Ramos (cell line): Measurements from ENCODE around the gene TSFM.
"Not testable (repeated sequence)": the region's sequence is repeated elsewhere in the genome, so short reads cannot be mapped to it uniquely, and the experiment has no call there.

Source experiments
- in situ Hi-C: fragments of 300-500 bp; cut with MboI; formaldehyde crosslinking; loops from one replicate; pipeline ENCODE4 v1.14.3; 2022; ENCODE audit warnings: low sequenced_read_pairs; ENCODE audit not compliant: unreplicated experiment

The TSFM gene

DNA sequence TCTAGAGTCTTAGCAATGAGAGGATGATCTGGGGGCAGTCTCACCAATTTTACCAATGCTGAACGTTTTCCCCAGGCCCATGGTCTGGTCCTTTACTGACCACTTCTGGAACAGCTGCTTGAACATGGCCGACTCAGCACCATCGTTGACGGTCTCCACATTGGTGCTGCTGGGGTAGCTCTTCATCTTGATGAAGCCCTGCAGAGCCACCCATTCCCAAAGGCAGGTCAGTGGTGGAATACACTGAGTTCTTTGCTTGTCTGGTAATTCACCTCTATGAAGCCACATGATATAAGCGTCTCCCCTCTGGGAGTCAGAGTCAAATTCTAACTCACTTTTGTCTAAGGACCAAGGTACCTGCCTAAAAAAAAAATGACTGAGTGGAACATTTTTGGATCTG lies 25.8 kb downstream of the TSFM start:
- in situ Hi-C loops = no loop called here

DNA sequence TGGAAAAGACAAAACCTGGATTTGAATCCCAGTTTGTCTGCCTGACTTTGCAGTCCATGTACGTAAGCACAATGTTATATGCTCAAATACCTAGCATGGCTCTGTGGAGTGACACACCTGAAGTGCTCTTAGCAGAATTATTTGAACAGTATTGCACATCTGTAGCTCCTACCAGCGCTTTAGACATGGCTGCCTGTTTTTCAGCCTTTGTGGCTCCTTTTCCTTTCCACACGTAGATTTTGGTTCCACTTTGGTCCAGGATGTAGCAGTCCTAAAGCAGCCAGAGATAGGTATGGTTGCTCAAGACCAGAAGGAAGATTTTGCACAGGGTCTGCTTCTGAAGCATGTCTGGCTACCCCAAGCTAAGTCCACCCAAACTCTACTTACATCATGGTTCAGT lies 26.8 kb downstream of the TSFM start:
- in situ Hi-C loops = no loop called here

DNA sequence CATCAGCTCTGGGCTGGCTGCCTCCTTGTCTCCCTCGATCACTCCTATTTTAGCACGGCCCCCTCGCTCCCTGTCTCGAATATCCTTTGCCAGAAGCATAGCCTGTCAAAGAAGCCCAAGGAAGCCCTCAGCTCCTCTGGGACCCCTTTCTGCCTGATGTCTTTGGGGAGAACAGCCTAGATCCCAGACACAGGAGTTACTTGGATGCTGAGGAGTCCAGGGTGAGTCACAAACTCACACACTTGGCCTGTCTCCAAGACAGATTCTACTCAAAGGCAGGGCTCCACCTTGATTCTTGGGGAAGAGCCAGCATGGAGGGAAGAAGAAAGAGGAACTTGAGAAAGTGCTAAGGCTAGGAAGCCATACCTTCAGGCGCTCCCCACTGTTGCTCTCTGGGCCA lies 27.9 kb downstream of the TSFM start:
- in situ Hi-C loops = no loop called here

DNA sequence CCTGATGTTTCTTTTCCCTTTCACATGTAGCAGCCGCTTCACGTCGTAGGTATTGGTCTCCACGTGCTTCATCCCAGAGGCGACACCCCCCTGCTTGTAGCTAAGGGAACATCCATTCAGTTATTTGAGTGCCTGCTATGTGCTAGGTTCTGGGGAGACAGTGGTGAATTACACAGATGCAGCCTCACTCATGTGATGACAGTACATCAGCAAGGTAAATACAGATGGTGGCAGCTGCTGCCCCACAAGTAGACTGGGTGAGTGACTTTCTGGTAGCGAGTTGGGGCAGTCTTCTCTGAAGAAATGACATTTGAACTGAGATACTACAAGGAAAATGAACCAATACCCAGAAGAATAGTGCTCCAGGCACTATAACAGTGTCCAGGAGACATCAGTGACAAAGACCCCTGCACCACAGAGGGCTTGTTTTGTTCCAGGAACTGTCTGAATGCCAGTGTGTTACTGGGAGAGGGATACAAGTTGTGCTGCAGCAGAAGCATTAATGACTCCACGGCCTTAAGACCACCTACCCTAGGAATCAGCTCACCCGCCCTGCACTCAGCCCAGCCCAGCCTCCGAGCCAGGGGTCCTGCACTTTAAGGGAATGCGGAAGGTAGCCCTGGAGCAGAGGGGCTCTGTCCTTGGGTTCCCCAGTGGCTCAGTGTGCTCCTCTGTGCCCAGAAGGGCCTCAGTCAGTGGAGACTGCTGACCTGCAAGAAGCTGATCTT lies 28.6 kb downstream of the TSFM start:
- in situ Hi-C loops = no loop called here

DNA sequence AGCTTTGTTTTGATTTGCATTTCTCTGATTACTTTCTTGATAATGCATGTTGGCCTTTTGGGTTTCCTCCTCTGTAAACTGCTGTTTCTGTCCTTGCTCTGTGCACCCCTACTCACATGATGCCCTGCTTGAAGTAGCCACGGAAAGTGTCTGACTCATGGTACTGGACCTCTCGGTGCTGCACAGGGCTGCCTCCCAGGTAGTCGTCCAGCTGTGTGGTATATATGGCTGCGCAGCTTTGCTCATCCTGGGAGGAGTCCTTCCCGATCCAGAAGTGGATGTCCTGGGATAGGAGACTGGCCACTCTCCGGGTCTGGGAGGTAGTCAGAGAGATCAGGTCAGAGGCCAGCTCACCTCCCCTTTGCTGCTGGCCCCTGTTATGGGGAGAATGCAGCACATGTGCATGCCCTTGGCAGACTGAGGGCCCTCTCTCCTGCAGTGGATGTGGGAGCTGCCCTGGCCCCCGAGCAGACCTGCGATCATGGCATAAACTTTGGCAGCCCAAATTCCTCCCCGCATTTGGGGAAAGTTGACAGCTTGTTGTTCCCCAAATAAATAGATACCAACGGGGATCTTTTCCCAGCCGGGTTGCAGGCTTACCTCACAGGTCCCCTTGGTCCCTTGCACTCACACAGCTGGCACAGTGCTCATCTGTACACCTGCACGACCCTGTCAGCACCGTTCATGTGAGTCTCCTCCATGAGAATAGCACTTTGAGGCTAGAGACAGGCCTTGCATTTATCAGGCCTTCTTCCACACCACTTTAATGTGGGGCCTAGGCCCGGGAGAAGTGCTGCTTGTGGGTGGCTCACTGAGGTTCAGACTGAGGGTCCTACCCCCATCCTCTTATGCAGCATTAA lies 30.8 kb downstream of the TSFM start:
- in situ Hi-C loops = no loop called here

DNA sequence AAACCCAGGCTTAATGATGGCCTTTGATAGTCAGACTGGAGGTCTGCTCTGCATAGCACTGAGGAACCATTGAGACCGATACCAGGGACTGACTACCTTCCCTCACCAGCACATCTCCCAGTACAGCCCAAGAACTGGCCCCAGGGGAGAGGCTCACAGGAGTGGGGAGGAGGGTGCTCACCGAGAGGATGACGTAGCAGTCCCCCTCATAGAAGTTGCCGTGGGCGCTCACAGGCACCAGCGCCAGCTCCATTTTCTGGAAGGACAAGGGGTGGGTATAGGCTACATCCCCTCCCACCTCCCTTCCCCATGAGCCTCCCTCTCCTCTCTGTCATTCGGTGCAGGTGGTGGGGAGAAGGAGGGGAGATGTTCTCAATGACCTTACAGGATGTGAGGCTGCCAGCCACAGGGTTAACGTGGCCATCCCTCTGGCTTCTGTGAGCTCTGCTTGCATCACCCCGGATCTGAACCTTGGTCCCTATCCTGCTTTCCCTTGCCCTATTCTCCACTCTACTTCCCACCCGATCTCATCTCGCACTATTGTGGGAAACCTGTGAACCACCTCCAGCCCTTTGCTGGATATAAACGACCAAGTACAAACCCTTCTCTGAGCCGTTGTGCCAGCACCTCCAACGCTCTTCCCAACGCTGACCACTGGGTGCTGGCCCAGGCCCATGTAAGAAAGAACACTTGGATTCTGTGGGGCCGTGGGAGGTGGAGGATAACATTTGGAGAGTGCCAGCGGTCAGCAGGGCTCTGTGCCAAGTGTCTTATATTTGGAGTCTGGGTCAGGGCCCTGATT lies 31.6 kb downstream of the TSFM start:
- in situ Hi-C loops = no loop called here

DNA sequence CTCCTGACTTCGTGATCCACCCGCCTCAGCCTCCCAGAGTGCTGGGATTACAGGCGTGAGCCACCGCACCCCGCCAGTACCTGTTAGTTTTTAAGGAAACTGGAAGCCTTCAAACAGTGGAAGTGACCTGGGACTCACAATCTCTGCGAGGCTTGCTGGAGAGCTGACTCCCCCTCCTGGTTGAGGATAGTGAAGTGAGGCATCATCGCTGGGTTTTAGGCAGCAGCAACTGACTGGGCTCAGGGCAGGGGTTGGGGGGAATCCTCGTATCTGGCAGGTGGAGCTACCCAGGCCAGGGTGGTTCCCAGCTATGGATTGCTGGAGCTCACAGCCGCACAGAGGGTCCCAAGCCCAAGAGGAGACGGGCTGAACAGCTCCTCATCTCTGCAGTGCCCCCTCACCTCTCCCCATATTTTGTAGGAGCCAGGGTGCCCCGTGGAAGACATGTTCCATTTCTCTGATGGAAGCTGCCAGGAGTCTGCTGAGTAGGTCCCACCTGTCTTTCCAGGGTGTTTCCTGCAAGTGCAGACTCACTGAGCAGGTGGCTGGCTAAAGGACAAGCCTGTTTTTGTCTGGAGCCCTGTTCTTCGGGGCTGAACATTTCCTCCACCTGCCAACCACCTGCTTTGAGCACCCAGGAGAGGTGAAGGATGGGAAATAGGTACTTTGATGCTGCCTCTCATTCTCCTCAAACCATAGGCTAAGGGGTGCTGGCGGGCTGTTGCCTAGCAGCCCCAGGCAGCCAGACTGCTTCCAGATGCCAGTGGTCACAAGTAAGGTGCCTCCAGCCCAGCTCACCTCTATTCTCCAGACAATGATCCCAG lies 32.8 kb downstream of the TSFM start:
- in situ Hi-C loops = no loop called here

DNA sequence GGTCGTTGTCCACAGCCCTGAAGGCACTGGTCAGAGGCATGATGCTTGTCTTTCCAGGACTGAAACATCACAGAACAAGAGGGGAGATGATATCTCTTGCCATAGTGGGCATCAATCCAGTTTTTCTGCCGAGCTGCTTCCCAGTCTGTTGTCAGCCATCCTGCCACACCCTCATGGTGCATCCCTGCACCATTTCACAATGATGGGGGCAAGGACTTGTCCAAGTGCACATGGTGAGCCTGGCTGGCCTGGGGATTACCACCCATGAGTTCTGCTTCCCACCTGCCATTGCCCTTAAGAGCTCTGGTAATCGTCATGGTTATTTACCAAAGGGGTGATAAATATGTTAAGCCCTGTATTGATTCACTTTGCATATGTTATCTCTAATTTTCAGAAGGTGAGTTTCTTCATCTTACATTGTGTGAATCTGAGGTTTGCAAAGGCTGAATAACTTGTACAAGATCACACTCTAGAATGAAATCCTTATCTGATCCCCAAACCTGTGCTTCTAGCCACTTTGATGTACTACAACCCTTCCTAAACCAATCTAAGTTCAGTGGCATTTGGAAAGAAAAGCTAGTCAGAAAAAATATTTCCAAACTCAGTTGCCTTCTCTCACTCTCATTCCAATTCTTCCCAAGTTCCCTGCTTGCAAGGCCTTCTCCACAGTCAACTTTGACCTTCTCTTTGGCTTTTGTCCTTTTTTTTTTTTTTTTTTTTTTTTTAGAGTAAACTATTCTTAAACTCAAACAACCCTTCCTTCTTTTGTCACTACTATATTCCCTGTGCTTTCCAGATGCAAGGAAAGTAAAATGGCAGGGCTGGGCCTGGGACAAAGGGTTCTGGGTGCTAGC lies 33.6 kb downstream of the TSFM start:
- in situ Hi-C loops = no loop called here

DNA sequence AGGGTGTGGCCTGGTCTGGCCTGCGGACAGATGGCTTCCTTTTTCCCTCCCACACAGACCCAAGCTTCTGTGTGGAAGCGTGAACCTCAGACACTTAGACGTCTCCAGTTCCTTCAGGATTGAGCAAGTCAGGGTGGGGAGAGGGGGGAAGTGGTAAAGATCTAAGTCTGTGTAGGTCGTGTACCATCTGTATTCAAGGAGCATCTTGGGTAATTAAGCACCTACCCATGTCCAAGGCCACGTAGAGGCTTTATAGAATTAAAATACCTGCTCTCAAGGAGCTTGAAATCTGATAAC lies 34.2 kb downstream of the TSFM start:
- in situ Hi-C loops = no loop called here

DNA sequence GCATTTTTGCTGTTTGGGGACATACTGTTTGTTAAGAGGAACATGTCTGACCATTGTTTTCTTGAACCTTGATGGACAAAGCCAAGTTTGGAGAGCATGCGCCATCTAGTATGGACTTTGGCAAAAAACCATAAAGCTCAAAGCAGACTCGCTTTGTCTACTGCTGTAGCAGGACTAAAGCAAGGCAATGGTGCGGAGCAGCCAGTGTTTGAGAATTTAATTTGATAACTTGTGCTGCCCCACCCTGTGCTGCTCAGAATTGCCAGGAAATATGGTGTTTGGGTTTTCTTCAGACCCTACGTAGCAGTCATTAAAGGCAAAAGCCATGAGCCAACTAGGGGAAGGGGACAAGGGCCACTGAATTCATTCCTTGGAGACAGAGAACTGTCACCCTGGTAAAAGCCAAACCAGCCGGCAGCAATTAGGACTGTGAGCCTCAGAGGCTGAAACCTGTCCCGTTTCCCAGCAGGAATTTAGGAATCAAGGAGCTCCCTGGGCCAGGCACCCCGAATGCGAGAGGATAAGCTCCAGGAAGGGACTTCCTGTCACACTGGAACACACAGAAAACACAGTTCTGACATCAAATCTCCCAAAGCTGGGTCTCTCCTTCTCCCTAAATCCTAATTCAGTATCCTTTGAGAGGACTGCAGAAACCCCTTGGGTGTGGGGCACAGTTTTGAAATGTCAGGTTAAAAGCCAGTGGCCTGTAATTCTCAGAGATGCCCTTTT lies 34.8 kb downstream of the TSFM start:
- in situ Hi-C loops = no loop called here

DNA sequence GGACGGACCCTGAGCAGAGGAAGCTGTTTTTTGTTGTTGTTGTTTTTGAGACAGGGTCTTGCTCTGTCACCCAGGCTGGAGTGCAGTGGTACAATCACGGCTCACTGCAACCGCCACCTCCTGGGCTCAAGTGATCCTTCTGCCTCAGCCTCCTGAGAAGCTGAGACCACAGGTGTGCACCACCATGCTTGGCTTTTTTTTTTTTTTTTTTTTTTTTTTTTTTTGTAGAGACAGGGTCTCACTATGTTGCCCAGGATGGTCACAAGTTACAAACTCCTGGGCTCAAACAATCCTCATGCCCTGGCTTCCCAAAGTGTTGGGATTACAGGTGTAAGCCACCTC lies 35.4 kb downstream of the TSFM start:
- in situ Hi-C loops = not testable (repeated sequence)

DNA sequence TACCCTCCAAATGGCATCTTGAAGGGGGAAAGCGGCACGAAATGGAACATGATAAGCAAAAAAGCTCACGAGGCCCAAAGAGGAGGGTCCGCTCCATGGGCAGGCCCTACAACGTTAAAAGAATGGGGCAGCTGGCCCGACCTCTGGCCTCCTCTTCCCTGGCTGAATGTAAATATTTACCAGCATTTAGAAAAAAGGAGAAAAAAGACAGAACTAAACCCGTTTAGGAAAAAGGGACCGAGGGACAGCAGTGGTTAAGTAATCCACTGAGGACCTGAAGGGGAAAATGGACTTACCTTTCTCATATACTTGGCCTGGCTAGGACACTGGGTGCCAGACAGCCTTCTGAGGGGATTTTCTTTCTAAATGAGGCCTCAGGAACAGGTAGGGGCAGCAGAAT lies 37.5 kb downstream of the TSFM start:
- in situ Hi-C loops = not testable (repeated sequence)

DNA sequence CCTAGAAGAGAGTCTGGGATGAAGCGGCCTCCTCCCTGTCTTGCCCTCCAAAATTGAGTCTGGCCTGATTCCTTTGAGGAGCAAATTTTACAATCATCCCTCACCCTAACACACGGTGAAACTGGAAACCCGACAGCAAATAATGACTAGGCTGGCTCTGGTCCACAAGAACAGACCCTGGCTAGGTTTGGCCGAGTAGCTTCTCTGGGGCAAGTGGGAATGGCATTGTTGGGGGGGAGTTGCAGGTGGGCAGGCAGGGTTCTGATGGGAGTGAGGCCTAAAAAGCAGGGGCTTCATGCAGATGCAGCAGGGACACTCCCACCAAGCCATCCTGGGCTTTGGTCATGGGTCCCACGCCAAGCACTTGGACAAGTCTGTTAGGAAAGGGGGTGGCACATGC lies 38.4 kb downstream of the TSFM start:
- in situ Hi-C loops = not testable (repeated sequence)

DNA sequence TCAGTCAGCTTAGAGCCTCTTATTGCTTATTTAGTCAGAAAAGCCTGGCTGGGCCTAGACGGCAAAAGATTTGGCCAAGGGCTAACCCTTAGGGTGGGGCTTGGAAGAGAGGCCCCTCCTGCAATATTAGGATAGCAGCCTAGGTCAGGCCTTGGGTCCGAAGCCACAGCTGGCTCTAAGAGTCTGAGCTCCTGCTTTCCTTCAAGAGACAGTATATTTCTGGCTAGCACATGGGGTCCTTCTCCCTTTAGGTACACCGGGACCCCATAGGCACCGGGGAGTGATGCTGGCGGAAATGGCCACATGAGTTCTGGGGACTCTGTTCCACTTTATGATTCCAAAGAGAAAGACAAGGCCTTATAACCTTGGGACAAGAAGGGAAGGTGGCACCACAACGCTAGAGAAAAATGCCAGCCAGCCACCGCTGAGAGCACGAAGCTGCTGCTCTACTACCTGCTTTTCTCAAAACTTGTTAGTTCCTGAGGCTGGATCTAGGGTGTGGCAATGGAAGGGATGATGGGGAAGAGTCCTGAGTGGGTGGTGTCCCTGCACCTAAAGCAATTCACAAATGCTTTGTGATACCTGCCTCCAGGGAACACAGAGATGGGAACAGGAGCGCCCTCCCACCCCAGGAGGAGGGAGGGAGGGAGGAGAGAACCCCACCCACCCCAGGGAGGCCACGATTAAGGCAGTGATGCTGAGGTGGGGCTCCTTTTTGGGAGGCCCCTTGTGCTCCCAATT lies 39.1 kb downstream of the TSFM start:
- in situ Hi-C loops = no loop called here

DNA sequence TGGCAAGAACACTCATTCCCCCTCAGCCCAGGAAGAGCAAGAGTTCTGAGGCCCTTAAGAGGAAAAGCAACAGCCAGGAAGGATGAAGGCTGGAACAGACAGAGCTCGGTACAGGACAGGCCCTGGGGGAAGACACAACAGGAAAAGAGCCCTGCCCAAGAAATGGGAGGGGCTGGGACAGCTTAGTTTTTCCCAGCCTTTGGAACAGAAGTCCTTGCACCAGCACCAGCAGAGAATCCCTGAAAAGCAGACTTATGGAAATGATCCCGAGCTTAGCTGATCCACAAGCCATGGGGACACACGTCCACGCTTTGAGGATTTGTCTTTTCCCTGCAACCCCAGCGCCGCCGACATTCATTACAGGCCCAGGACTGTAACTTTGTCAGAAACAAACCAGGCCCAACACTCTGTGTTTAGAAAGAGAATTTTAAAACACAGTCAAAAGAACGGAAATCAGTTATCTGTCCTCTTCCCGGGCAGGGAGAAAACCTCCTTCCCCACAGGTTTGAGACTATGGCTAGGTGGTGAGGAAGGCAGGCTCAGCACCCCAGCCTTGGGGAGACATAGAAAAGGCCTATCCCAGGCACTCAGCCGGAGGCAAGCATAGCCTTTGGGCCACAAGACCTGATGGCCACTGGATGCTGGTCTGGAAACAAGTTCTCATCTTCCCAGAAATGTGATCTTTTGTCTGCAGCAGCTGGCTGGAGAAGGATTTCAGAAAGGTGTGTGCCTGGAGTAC lies 40.0 kb downstream of the TSFM start:
- in situ Hi-C loops = no loop called here

DNA sequence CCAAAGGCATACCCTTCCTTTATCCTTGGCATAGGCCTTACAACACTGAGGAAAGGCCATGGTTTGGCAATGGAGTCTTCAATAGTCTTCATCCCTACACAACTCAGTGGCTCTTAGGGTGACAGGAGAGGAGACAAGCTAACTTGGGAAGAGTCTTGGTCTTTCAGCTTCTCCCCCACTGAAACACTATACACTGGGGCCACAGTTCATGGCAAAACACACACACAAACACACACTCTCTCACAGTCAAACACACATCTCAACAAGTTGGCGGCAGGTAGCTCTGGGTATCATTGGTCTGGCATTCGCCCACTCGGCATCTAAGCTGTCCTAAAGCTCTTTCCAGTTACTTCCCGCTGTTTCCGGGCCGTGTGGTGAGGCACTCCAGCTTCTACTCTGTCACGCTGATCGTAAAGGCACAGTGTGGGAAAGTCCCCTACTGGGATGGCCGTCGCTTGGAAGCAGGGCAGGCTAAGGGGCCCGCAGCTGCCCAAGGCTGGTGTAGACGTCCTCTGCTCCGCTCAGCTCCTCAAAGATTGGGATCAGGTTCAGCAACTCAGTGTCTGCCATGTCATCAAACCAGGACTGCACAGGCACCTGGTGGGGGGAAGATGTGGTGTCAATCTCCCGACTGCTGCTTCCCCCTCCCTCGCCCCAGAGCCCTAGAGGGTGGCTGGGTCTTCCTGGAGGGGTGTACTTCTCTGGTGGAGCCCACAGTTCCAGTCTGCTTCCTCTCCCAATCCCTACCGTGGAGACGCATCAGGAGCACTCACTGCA lies 40.7 kb downstream of the TSFM start:
- in situ Hi-C loops = no loop called here
